RWPE1 (cell line): Measurements from ENCODE around the gene NHEJ1.

ENCODE experiments used
- CTCF ChIA-PET: fragments of 350-600 bp; sonication (Branson Sonifier 250); formaldehyde crosslinking; extraction: SDS; loops from one replicate; lab custom pipeline; 2021; lab: Yijun Ruan, JAX
- POLR2A ChIA-PET: fragments of 400-600 bp; formaldehyde crosslinking; extraction: SDS; loops from one replicate; lab custom pipeline; 2020; ENCODE audit warnings: antibody characterized with exemption; ENCODE audit not compliant: low non-redundant PET; lab: Yijun Ruan, JAX
- DNase-seq: peaks from one replicate; pipeline ENCODE4 v3.0.0; 2012; ENCODE audit warnings: low spot score
- H3K27ac ChIP-seq: fragments of 450-650 bp; 2 replicates; pipeline ENCODE4 v1.5.1; 2017
- CTCF ChIP-seq: fragments of 450-650 bp; conservative IDR thresholded peaks from 2 replicates; pipeline ENCODE4 v1.5.1; 2017; ENCODE audit warnings: low read depth, mild to moderate bottlenecking

Gene NHEJ1

GRCh38 chr2:219112062-219112406 is 48.6 kb downstream of the NHEJ1 start:
- no peak overlapping the region for H3K27ac ChIP-seq
- no peak for TF ChIP-seq CTCF
- no peak for DNase-seq
- POLR2A ChIA-PET, result no interaction called here
- CTCF ChIA-PET, result no interaction called here

- TF ChIP-seq CTCF, result no peak
- ChIA-PET POLR2A (no interaction called here), CTCF (interaction anchor here (1.2 kb wide), 1 partner anchor 8 kb away, joined by 7 read pairs; no protein-coding TSS in a partner anchor)
- no peak for DNase-seq
- H3K27ac ChIP-seq, result no peak overlapping the region
Measured at GRCh38 chr2:219111375-219112061, 49.1 kb downstream of the NHEJ1 start.

DNA sequence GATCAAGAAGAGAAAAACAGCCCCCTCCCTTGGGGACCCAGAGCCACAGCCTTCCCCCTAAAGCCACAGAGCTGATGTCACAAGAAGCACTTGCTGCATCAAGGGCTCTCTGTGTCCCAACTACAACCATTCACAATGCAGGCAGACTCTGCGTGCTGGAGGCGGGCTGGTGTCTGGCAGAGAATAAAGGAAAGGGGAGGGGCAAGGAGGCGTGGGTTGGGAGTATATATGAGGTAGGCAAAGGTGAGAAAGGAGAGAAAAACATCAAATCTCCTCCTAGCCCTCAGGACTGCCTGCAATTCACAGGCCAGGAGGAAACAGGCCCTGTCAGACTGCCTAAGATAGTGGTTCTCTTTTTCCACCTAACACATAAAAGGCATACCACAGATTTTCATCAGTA is 51.1 kb downstream of the NHEJ1 start:
- no peak overlapping the region for H3K27ac ChIP-seq
- no peak for TF ChIP-seq CTCF
- CTCF ChIA-PET, result interaction anchor here (0.7 kb wide), 1 partner anchor 10 kb away, joined by 5 read pairs; no protein-coding TSS in a partner anchor
- POLR2A ChIA-PET, result no interaction called here
- no peak for DNase-seq

DNA sequence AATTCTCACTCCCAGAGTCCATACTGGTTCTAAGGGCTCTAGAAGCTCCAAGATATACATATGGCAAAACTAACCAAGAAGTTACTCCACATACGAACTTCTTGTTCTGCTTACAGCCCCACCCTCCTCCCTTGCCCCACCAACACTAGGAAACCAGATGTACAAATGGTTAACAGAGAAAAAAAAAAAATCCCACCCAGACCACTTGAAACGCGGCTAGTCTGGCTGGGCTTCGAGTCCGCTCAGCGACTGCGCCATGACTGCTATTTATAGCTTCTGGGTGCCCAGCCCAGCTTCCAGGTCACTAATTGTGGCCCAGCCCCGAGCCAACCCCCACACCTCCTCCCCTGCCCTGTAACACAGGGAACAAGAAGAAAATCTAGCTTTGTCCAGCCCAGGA is 52.9 kb downstream of the NHEJ1 start:
- ChIA-PET POLR2A (no interaction called here), CTCF (interaction anchor here (0.6 to 0.9 kb wide), 3 partner anchors 9 to 196 kb away, joined by 3 to 4 read pairs (median 4); no protein-coding TSS in a partner anchor)
- DNase-seq, result no peak
- TF ChIP-seq CTCF, result no peak
- H3K27ac ChIP-seq, result no peak overlapping the region

- CTCF ChIA-PET, result interaction anchor here (1.0 kb wide), 1 partner anchor 11 kb away, joined by 3 read pairs; no protein-coding TSS in a partner anchor
- no peak for DNase-seq
- POLR2A ChIA-PET, result no interaction called here
- TF ChIP-seq CTCF, result no peak
- H3K27ac ChIP-seq, result no peak overlapping the region
Measured at GRCh38 chr2:219106251-219106650, 54.4 kb downstream of the NHEJ1 start.

DNA sequence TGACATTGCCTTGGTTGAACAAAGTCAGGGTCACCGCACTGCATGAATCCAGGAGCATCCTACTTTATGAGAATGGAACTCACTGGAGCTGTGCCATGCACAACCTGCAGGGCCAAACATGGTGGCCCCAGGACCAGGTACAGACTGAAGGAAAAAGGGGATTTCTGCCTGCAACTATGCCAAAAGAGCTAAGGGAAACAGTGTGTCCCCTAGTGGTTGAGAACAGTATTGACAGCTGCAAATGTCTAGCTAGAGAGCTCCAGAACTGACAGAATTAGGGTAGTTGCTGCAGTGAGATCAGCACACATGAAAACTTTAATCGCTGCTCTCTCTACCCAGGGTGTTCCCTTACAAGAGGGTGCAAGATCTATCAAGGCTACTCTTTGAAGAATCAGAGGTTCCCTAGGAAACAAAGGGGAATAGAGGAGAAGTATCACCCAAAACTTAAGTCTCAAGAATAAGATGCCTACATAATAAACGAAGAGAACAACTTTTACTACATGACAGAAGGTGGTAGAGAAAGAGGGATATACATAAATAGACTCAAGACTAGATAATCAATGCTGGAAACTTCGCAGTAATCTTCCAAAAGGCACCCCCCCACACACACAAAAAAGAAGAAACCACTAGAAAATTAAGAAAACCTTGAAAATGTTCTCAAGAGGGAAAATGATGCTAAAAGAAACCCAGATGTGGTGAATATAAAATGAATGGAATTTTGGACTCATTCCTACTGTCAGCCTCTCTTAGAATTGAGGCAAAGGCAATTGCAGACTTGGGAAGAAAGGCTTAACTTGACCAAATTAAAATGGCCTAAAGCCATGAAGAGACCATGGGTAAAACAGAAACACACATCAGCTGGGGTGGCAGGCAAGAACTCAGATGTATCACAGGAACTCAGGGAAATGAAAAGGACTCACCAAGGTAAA is 56.2 kb downstream of the NHEJ1 start:
- peak; percentile 16 for DNase-seq
- CTCF ChIA-PET, result interaction anchor here (0.7 to 1.7 kb wide), 9 partner anchors 9 to 124 kb away, joined by 3 to 7 read pairs (median 4); no protein-coding TSS in a partner anchor
- H3K27ac ChIP-seq, result no peak overlapping the region
- peak; percentile 51 for TF ChIP-seq CTCF
- POLR2A ChIA-PET, result no interaction called here
